Hypothalamus (tissue), 51 donors: ENCODE data around the gene TMEM125.
A peak's percentile ranks its signal among the peaks of the same experiment; 100 is the strongest.

Experiments used
- DNase-seq, 51 donors: peaks; one replicate each; lab custom pipeline; 2025; lab: John Stamatoyannopoulos, UW

The TMEM125 gene

DNA sequence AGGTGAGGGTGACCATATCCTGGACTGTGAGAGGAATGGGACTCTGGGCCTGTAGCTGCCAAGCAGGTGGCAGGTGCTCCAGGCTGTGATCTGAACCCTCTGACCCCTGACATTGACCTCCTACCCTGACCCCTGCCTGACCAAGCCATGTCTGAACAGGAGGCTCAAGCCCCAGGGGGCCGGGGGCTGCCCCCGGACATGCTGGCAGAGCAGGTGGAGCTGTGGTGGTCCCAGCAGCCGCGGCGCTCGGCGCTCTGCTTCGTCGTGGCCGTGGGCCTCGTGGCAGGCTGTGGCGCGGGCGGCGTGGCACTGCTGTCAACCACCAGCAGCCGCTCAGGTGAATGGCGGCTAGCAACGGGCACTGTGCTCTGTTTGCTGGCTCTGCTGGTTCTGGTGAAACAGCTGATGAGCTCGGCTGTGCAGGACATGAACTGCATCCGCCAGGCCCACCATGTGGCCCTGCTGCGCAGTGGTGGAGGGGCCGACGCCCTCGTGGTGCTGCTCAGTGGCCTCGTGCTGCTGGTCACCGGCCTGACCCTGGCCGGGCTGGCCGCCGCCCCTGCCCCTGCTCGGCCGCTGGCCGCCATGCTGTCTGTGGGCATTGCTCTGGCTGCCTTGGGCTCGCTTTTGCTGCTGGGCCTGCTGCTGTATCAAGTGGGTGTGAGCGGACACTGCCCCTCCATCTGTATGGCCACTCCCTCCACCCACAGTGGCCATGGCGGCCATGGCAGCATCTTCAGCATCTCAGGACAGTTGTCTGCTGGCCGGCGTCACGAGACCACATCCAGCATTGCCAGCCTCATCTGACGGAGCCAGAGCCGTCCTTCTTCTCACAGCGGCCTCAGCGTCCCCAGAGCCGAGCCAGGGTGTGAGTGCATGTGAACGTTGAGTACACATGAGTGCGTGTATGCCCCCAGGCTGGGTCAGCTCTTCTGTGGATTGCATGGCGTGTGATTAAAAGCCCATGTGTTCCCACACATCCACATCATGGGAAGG is 3.1 kb downstream of the TMEM125 start:
- no peak for DNase-seq

DNA sequence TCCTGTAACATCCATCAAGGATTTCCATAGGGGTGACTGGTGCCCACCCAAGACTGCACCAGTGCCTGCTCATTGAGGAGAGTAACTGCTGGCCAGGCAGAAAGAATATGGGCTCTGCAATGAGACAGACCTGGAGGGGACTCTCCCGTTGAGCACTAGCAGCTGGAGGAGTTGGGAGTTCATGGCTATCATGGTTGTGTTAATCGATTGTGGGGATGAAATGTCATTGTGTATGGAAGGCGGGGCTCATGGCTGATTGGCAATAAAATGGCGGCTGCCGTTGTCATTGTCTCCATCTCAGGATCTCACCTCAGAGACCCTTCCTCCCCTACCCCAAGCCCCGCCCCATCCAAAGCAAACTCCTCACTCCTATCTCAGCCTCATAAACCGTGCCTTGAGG is 3.9 kb downstream of the TMEM125 start:
- DNase-seq: no peak

DNA sequence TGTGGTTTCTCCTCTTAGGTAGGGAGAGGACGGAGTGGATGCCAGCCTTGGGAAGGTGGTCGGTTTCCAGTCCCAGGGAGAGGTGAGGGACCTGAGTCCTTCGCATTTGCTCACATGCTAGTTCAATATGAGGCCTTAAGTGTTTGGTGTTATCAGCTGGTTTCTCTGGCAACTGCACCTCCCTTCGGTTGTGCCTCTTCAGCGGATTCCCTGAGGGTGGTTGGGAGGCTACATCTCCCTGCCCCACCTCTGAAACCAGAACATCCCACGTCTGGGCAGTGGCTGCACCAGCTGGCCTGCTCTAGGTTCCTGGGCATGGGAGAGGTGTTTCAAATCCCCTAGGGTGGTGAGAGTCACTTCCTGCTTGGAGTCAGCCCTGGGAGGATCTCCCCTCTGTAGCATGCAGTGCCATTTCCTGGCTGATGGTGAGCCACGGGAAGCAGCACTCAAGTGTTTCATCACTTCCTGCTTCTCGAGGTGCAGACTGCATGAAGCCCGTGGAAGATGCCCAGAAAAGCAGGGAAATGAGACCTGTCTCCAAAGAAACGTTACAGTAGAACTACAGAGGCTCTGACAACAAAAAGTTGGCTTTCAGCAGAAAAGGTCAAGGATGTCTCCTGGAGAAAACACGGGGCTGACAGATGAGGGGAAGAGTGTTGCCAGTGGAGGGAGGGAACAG is 4.5 kb downstream of the TMEM125 start:
- no peak for DNase-seq

DNA sequence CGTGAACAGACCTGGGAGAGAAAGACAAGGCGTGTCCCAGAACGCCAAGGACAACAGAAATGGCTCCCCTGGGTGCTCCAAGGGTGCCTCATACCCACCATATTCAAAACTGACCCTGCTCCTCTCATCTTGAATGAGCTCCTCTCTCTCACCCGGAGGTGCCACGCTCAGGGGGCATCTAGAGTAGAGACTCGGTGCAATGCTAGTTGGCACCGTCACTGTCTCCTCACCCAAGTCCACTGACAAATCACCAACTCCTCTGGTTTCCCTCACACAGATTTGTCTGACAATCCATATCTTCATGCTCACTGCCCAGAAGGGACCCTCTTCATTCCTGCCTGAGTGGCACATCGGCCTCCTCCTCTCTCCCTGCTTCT is 5.0 kb downstream of the TMEM125 start:
- no peak for DNase-seq

DNA sequence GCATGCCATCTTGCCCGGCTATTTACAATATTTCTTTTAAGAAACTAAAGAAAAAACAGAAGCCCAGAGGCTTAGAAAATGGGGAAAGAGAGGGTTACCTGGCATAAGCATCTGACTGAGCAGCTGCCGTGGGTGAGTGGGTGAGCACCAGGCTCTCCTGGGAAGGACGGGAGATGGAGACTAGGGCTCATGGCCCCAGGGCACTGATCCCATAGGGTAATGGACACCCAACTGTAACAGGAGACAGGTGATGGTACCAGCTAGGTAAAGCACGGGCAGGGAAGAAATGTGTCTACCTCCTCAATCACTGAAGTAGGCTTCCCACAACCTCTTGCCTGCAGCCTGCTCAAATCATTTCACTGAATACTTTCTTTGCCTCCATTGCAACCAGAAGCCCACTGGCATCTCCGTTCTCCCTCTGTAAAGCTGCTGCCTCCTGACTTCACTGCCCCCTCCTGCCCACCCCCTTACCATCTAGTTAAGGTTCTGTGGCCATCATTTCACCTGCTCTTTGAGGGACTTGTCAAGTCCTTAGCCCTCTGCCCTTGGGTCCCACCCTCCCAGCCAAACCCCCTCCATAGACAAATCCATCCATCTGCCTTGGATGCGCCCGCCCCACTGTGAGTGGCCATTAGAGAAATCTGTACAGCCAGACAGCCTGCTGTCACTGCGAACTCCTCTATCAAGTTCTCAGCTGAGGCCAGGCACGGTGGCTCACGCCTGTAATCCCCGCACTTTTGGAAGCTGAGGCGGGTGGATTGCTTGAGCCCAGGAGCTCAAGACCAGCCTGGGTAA is 6.2 kb downstream of the TMEM125 start:
- no peak for DNase-seq

DNA sequence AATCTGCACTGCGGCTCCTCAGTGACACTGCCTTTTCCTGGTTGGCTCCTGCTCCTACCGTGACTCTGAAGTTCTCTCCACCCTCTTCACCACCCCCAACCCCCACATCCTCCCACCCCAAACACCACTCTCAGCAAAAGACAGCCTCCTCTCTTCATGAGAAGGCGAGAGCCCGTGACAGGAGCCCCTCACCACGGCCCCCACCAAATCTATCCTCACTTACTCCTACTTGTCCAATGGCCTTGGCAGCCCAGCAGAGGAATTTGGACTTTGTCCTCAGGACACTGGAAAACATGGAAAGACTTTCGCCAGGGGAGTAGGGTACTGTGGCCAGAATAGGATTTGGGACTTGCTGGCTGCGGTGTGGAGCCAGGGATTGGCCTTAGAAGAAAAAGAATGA is 6.9 kb downstream of the TMEM125 start:
- DNase-seq: no peak

DNA sequence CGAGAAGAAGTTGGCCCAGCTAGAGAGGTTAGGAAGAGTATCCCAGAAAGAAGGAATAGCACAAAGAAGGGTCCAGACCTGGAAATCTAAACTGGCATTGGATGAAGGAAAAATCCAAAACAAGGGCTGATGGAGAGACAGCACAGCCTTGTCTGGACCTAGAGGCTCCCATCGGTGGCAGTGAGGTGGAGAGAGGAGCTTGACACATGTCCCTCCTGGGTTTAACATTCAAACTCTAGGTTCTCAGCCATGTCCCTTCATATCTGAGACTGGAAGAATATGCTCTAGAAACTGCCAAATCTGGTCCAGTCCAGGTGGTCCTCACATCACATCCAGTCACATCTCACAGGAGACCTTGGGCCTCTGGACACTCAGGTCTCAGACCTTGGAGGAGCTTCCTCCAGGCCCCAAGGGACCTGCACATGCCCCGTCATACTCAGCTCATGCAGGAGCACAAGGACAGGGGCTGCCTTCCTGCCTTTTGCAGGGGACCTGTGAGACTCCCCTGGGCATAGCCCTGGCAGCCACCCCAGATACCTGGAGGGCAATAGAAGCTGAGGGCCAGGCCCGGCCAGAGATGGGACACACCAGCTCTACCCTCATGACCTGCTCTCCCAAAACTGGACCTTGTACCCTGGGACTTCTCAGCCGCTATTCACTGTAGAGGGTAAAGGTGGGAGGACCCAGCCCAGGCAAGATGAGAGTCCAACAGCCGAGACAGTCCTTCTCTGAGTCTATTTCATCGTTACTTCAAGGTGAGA is 7.5 kb downstream of the TMEM125 start:
- DNase-seq: no peak

DNA sequence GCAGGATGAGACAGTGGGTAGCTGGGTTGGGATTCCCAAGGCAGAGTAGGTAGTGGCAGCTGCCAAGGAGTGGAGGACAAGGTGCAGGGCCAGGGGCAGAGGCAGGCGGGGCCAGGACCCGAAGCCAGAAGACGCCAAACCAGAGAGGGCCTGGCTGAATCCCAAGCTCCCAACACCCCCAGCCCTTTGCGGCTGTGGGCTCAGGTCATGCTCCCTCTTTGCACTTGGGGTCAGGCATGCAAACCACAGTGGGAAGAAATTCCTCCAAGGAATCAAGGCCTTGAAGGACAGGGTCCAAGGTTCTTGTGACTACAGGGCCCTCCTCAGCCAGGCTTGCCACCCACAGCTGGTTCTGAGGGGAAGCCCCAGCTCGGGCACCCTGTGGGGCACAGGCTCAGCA is 9.4 kb downstream of the TMEM125 start:
- DNase-seq: no peak

DNA sequence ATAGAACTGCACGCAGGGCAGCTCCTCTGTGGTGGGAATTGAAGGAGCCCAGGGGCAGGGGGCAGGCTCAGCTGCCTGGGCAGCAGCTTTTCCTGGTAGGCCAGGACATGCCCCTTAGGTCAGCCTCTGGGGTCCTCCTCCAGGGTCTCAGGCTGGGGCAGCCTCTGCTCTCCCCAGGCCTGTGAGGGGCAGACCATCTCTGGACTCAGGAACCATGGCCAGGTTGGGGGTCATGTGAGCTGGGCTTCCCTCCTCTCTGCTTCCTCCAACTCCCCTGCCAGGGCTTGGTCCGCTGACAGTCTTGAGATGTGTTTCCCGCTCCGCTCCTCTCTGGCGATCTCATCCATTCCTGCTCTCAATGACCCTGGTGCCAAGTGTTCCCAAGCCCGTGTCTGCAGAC is 9.9 kb downstream of the TMEM125 start:
- no peak for DNase-seq

DNA sequence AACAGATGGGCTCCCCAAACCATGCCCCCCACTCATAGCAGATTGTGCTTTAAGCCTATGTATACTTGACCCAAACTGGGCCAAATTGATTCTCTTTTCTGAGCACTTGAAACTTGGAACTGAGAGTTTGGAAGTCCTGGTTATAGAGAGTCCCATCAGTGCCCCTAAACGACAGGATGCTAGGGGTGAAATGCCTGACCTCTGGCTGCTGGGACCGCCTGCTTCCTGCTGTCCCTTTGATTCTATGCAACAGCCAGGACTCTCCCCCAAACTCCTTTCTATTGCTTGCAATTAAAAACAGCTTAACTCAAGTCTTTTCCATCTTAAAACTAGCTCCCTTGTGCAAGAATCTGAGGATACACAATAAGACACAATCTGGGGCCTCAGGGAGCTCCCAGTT is 10.9 kb downstream of the TMEM125 start:
- no peak for DNase-seq

DNA sequence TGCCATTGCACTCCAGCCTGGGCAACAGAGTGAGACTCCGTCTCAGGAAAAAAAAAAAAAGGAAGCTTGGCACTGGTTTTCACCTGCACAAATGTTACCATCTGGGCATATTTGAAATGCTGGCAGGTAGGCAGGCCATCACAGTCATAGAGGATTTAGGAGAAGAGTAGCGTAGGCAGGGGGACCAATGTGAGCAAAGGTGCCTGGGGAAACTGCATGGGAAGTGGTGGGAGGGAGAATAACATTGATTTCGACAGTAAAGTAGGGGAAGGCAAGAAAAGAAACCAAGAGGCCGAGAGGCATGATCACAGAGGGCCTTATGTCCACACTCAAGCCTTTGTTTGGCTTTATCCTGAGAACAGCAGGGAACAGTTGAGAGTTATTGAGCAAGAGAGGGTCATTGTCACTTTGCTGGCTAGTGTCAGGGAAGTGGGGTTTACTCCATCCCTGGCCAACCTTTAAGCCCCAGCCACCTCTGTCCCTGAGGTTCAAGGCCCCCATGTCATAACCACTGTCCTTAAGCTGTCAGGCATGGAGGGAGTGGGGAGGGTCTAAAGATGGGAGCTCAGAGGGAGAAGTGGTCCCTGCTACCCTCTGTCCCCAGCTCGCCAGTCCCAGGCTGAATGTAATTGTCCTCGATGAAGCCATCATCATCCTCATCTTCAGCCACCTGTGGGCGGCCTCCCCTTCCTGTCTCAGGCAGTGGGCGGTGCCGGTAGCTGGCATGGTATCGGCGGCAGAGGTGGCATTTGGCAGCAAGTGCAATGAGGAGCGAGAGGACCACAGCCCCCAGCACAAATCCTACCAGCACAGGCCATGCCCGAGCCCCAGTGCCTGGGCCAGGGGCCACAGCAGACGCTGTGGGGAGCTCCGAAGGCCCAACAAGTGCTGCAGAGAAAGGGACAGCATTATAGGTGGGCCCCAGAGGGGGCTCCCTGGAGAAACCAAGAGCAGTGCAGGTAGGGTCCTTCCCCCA is 12.7 kb downstream of the TMEM125 start:
- peak in 1 of 51 donors; percentile 12 for DNase-seq

DNA sequence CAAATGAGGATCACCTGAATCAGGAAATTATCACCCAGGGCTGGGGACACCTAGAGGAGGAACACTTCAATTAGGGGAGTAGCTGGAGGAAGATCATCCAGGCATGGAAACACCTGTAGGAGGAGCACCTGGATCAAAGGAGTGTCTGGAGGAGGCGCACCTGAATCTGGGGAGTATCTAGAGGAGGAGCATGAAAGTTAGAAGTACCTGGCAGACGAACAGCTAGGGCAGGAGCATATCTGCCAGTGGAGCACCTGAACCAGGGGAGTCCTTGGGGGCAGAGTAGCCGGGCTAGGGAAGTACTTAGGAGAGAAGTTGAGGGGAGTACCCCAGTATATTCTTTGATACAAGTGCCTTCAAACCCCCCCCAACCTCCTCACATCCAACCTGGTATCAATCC is 14.3 kb downstream of the TMEM125 start:
- no peak for DNase-seq

DNA sequence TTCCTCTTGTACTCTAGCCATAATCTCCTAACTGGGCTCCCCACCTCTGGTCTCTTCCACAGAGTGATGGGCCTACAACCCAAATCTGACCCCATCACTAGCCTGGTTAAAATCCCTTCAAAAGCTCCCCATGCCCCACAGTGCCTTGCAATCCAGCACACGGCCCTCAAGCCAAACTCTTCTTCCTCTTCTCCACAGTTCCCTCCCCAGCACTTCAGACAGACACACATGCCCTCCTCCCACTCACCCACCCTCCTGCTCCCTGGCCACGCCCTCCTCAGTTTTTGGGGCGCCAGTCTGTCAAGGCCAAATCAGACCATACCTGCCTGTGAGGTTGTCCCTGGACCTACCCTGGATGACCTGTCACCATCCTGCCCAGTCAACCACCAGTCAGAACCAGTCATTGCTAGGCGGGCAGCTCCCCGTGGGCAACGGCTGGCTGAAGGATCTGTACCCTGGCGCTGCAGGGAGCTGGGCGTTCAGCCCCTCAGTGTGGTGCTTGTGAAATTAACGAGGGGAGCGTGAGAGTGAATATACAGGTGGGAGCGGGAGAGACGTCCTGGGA is 14.8 kb downstream of the TMEM125 start:
- no peak for DNase-seq

DNA sequence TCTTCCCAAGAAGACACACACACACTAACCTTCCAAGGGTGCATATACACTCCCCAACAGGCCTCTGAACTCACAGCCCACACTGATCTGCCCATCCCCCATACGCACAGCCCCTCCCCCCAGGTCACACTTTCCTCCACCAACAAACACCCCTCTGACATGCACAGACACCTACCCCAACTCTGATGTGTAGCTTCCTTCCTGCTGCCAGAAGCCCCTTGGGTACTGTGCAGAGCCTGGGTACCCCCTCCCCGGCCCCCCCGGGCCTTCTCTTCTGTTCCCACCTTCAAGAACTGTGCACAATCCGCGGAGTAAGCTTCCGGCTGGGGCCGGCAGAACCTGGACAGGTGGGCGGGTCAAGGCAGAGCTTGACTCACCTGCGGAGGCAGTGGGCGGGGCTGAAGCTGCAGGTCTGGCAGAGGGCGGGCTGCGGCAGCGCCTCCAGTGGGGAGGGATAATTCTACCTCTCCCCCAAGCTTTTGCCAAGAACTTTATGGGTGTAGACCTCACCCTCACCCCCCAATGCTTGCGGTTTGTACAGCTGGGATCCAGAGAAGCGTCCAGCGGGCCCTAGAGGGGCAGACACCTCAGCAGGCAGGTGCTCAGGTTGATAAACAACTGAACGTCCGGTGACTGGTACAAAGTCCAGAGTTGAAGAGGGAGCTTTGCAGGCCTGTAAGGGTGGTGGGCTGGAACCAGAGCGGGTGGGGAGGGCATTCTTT is 15.6 kb downstream of the TMEM125 start, which contains the start of gene C1orf210:
Gene C1orf210 (minus strand): TSS at position 313 of the 722 bp plus-strand sequence. CDS start 2,311 bp downstream, outside the sequence.
- no peak for DNase-seq

DNA sequence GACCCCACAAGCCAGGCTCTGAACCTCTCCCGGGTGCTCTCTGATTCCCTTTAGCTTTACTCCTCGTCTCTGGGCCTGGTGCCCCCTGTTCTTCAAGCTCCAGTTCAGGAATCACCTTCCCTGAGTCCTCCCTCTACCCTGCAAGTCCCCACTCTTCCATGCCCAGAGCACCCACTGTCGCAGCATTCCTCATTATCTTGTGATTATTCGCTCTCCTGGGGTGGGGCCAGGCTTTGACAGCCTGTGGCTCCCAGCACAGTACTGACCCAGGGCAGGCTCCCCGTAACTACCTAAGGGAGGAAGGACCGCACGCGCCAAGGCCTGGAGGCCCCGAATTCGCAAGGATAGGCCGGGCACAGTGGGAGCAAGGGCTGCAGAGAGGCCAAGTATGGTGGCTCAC is 16.3 kb downstream of the TMEM125 start:
- DNase-seq: no peak

DNA sequence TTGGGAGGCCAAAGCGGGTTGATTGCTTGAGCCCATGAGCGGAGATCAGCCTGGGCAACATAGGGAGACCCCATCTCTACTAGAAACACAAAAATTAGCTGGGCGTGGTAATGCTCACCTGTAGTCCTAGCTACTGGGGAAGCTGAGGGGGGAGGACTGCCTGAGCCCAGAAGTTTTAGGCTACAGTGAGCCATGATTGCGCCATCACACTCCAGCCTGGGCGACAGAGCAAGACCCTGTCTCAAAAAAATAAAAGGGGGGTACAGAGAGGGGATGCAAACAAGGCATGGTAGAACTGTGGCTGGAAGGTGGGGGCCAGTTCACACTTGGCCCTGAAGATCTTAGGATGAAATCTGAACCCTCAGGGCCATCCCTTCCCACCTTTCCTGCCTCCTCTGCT is 16.8 kb downstream of the TMEM125 start:
- DNase-seq: no peak

DNA sequence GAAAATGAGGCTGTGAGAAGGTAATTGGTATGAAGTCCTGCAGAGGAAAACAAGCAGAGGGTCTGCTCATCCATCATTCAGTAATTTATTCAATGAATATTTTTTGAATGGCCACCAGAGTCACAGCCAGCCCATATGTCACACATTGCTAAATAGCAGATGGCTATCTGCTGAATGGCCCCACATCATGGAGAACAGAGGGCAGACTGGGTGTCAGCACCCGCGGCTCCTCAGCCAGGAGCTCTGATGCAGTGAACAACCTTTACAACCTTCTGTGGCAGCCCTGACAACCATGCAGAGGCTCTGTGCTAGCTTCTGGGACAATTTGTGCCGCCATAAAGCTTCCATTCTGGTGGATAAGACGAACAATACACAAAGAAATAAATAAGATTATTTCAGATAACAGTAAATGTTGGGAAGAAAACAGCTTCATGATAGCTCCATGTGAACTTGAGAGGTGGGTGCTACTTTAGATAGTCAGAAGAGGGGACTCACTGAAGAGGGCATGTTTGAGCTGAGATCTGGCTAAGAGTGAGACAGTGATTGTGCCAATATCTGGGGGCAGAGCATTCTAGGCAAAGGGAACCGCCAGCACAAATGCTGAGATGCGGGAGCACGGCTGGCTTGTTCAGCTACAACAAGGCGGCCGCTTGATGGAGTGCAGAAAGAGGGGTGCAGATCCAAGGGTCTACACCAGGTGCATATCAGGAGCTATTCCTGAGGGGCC is 18.4 kb downstream of the TMEM125 start:
- peak in 2 of 51 donors; percentile 17 to 26 for DNase-seq
